ENCODE results near the gene OPA1. TPM values are rescaled to one million over a fixed set of nuclear protein-coding genes. Genes with fewer than 3 reads are reported as not detected.
A peak's percentile ranks its signal among the peaks of the same experiment; 100 is the strongest.

The OPA1 gene
- total and polyA plus RNA-seq, 2 of the 13 experiments (the other 11 are each of a cell fraction or from before 2014, with no cell fraction given) = 26.7 to 78.5 TPM

GRCh38 chr3:193665370-193665989, 72.5 kb downstream of the OPA1 start:
- intact Hi-C loops (cut with micrococcal nuclease; ENCODE audit: unreplicated experiment) = loop anchor here (1.0 to 10.0 kb wide), 5 partner anchors 47 to 650 kb away; partner anchors contain the start of gene HES1
- in situ Hi-C loops (cut with HindIII; ENCODE audit: extremely low pct_ligation_motif_present, low pct_unique_long_range_greater_than_20kb) = loop anchor here (25.0 kb wide), 1 partner anchor 647 kb away; no protein-coding TSS in a partner anchor
- no peak for TF ChIP-seq NPAS2 (CRISPR knock-in tag; IDR thresholded peaks at IDR 0.05; ENCODE audit: borderline replicate concordance)
- TF ChIP-seq ZNF12 (CRISPR knock-in tag; IDR thresholded peaks at IDR 0.05) = no peak
- TF ChIP-seq ZNF720 (CRISPR knock-in tag; IDR thresholded peaks at IDR 0.05) = no peak
- TF ChIP-seq ZNF350 (CRISPR knock-in tag; IDR thresholded peaks at IDR 0.05; ENCODE audit: borderline replicate concordance, low read depth) = no peak
- TF ChIP-seq HMGXB3 (CRISPR knock-in tag; IDR thresholded peaks at IDR 0.05; ENCODE audit: borderline replicate concordance) = no peak
- peak; percentile 56; the same call in 1 of the 2 replicates for TF ChIP-seq ARID3A (IDR thresholded peaks at IDR 0.05; ENCODE audit: low read depth, low read length)
- TF ChIP-seq STAG1 (CRISPR knock-in tag; IDR thresholded peaks at IDR 0.05) = peak; percentile 62
- no peak for TF ChIP-seq ZNF383 (CRISPR knock-in tag; IDR thresholded peaks at IDR 0.05; ENCODE audit: borderline replicate concordance)
- TF ChIP-seq ZNF33A (CRISPR knock-in tag; IDR thresholded peaks at IDR 0.05; ENCODE audit: borderline replicate concordance) = no peak
- TF ChIP-seq HIVEP1 (CRISPR knock-in tag; IDR thresholded peaks at IDR 0.05) = no peak
- peak; percentile 34 for TF ChIP-seq CTCF (CRISPR knock-in tag; IDR thresholded peaks at IDR 0.05)
- Histone ChIP-seq H3K27me3 (ENCODE audit: control insufficient read depth in 1 of 2, insufficient read depth in 2 of 2, low read length in 2 of 2) (no peaks in the 10 kb centered on the region), H3K79me2 (ENCODE audit: insufficient read depth, low read length) (no peaks in the 10 kb centered on the region), H3K9me3 (ENCODE audit: low read length) (no peaks in the 10 kb centered on the region), H3K36me3 (replicated peaks in 1 of 2; ENCODE audit: control insufficient read depth in 1 of 2, insufficient read depth in 2 of 2, low read length in 2 of 2) (peaks cover 7 to 42% of the 10 kb centered on the region in 2 experiments), H3K4me2 (ENCODE audit: low read depth, low read length) (no peak overlapping the region), H3K4me3 (replicated peaks in 1 of 3; ENCODE audit: insufficient read depth in 1 of 3, low read depth in 2 of 3, low read length in 3 of 3) (no peak overlapping the region), H3K27ac (ENCODE audit: extremely low read length, insufficient read depth, low read length) (no peak overlapping the region), H3K4me1 (ENCODE audit: insufficient read depth, low read length) (peaks cover 14% of the 10 kb centered on the region; the same call in 1 of the 2 replicates), H3K9ac (ENCODE audit: insufficient read depth, low read depth, low read length) (no peak overlapping the region), H4K20me1 (ENCODE audit: insufficient read depth, low read length) (no peaks in the 10 kb centered on the region), H2AFZ (ENCODE audit: low read length) (no peak overlapping the region)
- peak; percentile 25 for DNase-seq (ENCODE audit: low spot score)
- no peak for ATAC-seq
- POLR2A ChIA-PET = interaction anchor here (1.0 kb wide), 1 partner anchor 46 kb away, joined by 3 read pairs; no protein-coding TSS in a partner anchor
- no TSS peak for BruUV-seq (replicated peaks)
- CTCF ChIA-PET (ENCODE audit: low intra/inter-chr PET ratio, low total read pairs) = interaction anchor here (1.2 to 1.6 kb wide), 2 partner anchors 116 to 650 kb away, joined by 4 to 6 read pairs; no protein-coding TSS in a partner anchor
- no peak for FAIRE-seq
- 97% methylated on average over 1 of the region's 1 CpG for WGBS (ENCODE audit: low lambda C conversion rate)
